ENCODE data around the gene CDC42SE1.

The CDC42SE1 gene

GRCh38 chr1:151008244-151009205 lies 50.9 kb downstream of the CDC42SE1 start, which contains the start of gene PRUNE1:
TSS of gene PRUNE1 (plus strand) at chr1:151008449. CDS start at chr1:151008633, 184 bp downstream.
- DNase-seq, result peak; percentile 64 to 75

GRCh38 chr1:151007853-151008243 lies 51.6 kb downstream of the CDC42SE1 start:
- no peak for DNase-seq

- peak; percentile 63 to 77 for DNase-seq
Measured at GRCh38 chr1:151006327-151007052, 52.9 kb downstream of the CDC42SE1 start, which contains the start of gene MINDY1. TSS of gene MINDY1 (minus strand) at chr1:151006902. CDS start at chr1:151002617, 4,285 bp downstream.

- DNase-seq, result no peak
Measured at GRCh38 chr1:151005729-151006319, 53.6 kb downstream of the CDC42SE1 start.

GRCh38 chr1:151003180-151003579 lies 56.2 kb downstream of the CDC42SE1 start:
- DNase-seq, result no peak

- DNase-seq, result no peak
Measured at GRCh38 chr1:151002611-151003010, 56.8 kb downstream of the CDC42SE1 start.

GRCh38 chr1:151002051-151002450 lies 57.4 kb downstream of the CDC42SE1 start:
- no peak for DNase-seq

GRCh38 chr1:151001602-151002001 lies 57.8 kb downstream of the CDC42SE1 start:
- no peak for DNase-seq

All from cerebellar nuclear complex (tissue), 1 donor.